Measurements from ENCODE around the gene CAMK1G. TPM values are rescaled to one million over a fixed set of nuclear protein-coding genes. Genes with fewer than 3 reads are reported as not detected.

CAMK1G gene
- total and polyA plus RNA-seq, 2 experiments from 2014 or later, result 0.32 to 0.76 TPM

- no peak overlapping the region for H3K4me3 Mint-ChIP-seq
- H3K27ac ChIP-seq (ENCODE audit: low read depth), result no peak overlapping the region
- H3K79me2 ChIP-seq (replicated peaks; ENCODE audit: insufficient read depth), result no peaks in the 10 kb centered on the region
- peaks cover 15% of the 10 kb centered on the region for H3K4me1 ChIP-seq (ENCODE audit: insufficient read depth)
- DNase-seq (ENCODE audit: low spot score) (no peak), ATAC-seq (no peak)
- H3K9me2 ChIP-seq (ENCODE audit: insufficient read depth), result peaks cover 10% of the 10 kb centered on the region
- H3K27ac Mint-ChIP-seq, result no peak overlapping the region; the same call in 1 of the 2 replicates
- H3K36me3 ChIP-seq (ENCODE audit: insufficient read depth), result no peaks in the 10 kb centered on the region
- peak overlapping the region; percentile 69; the same call in 1 of the 2 replicates for H2AFZ ChIP-seq
- peaks cover 35% of the 10 kb centered on the region for H3K4me1 Mint-ChIP-seq
- H4K20me1 ChIP-seq (replicated peaks; ENCODE audit: insufficient read depth), result no peaks in the 10 kb centered on the region
- H3K9me3 Mint-ChIP-seq, result no peaks in the 10 kb centered on the region; the same call in 2 of the 3 replicates
- no peak for TF ChIP-seq ZNF114 (CRISPR knock-in tag; IDR thresholded peaks at IDR 0.05)
- no peak for TF ChIP-seq STAT1 (IDR thresholded peaks at IDR 0.05; ENCODE audit: unreplicated experiment)
- no peak for TF ChIP-seq REST (IDR thresholded peaks at IDR 0.05; ENCODE audit: unreplicated experiment)
- TF ChIP-seq CTCF (conservative IDR thresholded peaks at IDR 0.05; ENCODE audit: low read depth in 2 of 2), result no peak
- no peak for TF ChIP-seq ZNF331 (CRISPR knock-in tag; IDR thresholded peaks at IDR 0.05; ENCODE audit: low read depth)
- H3K4me3 ChIP-seq, result no peak overlapping the region
- no peak overlapping the region for H3K4me2 ChIP-seq
- no peaks in the 10 kb centered on the region for H3F3A ChIP-seq (replicated peaks; ENCODE audit: low read depth)
- H3K36me3 Mint-ChIP-seq (ENCODE audit: low read depth), result no peaks in the 10 kb centered on the region
- peaks cover 7% of the 10 kb centered on the region for H3K27me3 Mint-ChIP-seq (ENCODE audit: insufficient read depth, low read depth, poor library complexity)
- no peaks in the 10 kb centered on the region for H3K27me3 ChIP-seq (ENCODE audit: insufficient read depth)
These were observed 50.0 kb downstream of the CAMK1G start for GRCh38 chr1:209633335-209633997.

- Histone ChIP-seq H2AFZ (peak overlapping the region; percentile 69; the same call in 1 of the 2 replicates), H4K20me1 (replicated peaks; ENCODE audit: insufficient read depth) (no peaks in the 10 kb centered on the region), H3K27ac (ENCODE audit: low read depth) (no peak overlapping the region), H3K9me2 (ENCODE audit: insufficient read depth) (peaks cover 13% of the 10 kb centered on the region), H3K36me3 (ENCODE audit: insufficient read depth) (no peaks in the 10 kb centered on the region), H3F3A (replicated peaks; ENCODE audit: low read depth) (no peaks in the 10 kb centered on the region), H3K79me2 (replicated peaks; ENCODE audit: insufficient read depth) (no peaks in the 10 kb centered on the region), H3K4me2 (no peak overlapping the region), H3K4me1 (ENCODE audit: insufficient read depth) (peaks cover 15% of the 10 kb centered on the region), H3K27me3 (ENCODE audit: insufficient read depth) (no peaks in the 10 kb centered on the region), H3K4me3 (no peak overlapping the region)
- Mint-ChIP-seq H3K36me3 (ENCODE audit: low read depth) (no peaks in the 10 kb centered on the region), H3K27ac (no peak overlapping the region), H3K27me3 (ENCODE audit: insufficient read depth, low read depth, poor library complexity) (peaks cover 7% of the 10 kb centered on the region), H3K4me3 (no peak overlapping the region), H3K9me3 (no peaks in the 10 kb centered on the region; the same call in 2 of the 3 replicates), H3K4me1 (peaks cover 30% of the 10 kb centered on the region)
- no peak for DNase-seq (ENCODE audit: low spot score)
- no peak for ATAC-seq
- TF ChIP-seq ZNF114 (CRISPR knock-in tag; IDR thresholded peaks at IDR 0.05) (no peak), CREB1 (CRISPR knock-in tag; IDR thresholded peaks at IDR 0.05; ENCODE audit: low read depth) (no peak), POLR2AphosphoS5 (IDR thresholded peaks at IDR 0.05; ENCODE audit: low read depth) (no peak), ZNF331 (CRISPR knock-in tag; IDR thresholded peaks at IDR 0.05; ENCODE audit: low read depth) (no peak), CTCF (conservative IDR thresholded peaks at IDR 0.05; ENCODE audit: low read depth in 2 of 2) (no peak), NANOG (IDR thresholded peaks at IDR 0.05; ENCODE audit: borderline replicate concordance) (no peak)
These were observed 50.7 kb downstream of the CAMK1G start for GRCh38 chr1:209634005-209634737.
